Cardiac muscle cell (in vitro differentiated cells and primary cell): Measurements from ENCODE around the gene DDX3X. TPM values are rescaled to one million over a fixed set of nuclear protein-coding genes. Genes with fewer than 3 reads are reported as not detected.
"Not testable (repeated sequence)": the region's sequence is repeated elsewhere in the genome, so short reads cannot be mapped to it uniquely, and the experiment has no call there.

ENCODE experiments used
- DNase-seq, 2 donors: peaks; one replicate each; pipeline versions ENCODE4 v3.0.0 to v3.0.0-alpha.2; 2010 to 2017; ENCODE audit warnings: low read depth in 1 of 2, low spot score in 1 of 2
- H3K27ac ChIP-seq: fragments of 200-600 bp; sonication (generic); 2 replicates; pipeline ENCODE4 v1.5.1; 2016
- H3K27me3 ChIP-seq: fragments of 200-600 bp; sonication (generic); 2 replicates; pipeline ENCODE4 v1.6.0; 2016; ENCODE audit warnings: control low read depth
- H3K36me3 ChIP-seq: fragments of 200-600 bp; sonication (generic); 2 replicates; pipeline ENCODE4 v1.5.1; 2016; ENCODE audit warnings: control low read depth
- H3K4me1 ChIP-seq: fragments of 200-600 bp; sonication (generic); 2 replicates; pipeline ENCODE4 v1.8.1; 2017; ENCODE audit warnings: low read depth, mild to moderate bottlenecking, mixed run types
- H3K4me3 ChIP-seq: fragments of 200-600 bp; sonication (generic); 2 replicates; pipeline ENCODE4 v1.5.1; 2016; ENCODE audit warnings: mild to moderate bottlenecking
- H3K9me3 ChIP-seq: fragments of 200-600 bp; sonication (generic); 2 replicates; pipeline ENCODE4 v1.5.1; 2017; ENCODE audit warnings: low read depth, mild to moderate bottlenecking, control low read depth
- polyA plus RNA-seq: library from polyadenylated mRNA; unstranded; fragments of >200 nt; fragmentation: Nextera tagmentation; extraction: Ambion mirVana; gene quantifications from 2 replicates; pipeline ENCODE4 v1.2.1, GENCODE V29; 2016
- total RNA-seq: library from RNA; depleted of rRNA; stranded (reverse); fragments of >200 nt; gene quantifications from 2 replicates; pipeline ENCODE4 v1.2.3, GENCODE V29; 2016
- TF ChIP-seq, protein P1 (sequence below): IDR thresholded peaks from 2 replicates; pipeline ENCODE4 v1.5.1; 2012; ENCODE audit warnings: low read depth, mild to moderate bottlenecking, low read length

Gene DDX3X
- total and polyA plus RNA-seq, 2 experiments from 2014 or later, result 95.5 to 140 TPM

- no peaks in the 10 kb centered on the region for H3K4me1 ChIP-seq
- H3K27me3 ChIP-seq, result no peaks in the 10 kb centered on the region
- DNase-seq, result no peak
- TF ChIP-seq, protein P1, sequence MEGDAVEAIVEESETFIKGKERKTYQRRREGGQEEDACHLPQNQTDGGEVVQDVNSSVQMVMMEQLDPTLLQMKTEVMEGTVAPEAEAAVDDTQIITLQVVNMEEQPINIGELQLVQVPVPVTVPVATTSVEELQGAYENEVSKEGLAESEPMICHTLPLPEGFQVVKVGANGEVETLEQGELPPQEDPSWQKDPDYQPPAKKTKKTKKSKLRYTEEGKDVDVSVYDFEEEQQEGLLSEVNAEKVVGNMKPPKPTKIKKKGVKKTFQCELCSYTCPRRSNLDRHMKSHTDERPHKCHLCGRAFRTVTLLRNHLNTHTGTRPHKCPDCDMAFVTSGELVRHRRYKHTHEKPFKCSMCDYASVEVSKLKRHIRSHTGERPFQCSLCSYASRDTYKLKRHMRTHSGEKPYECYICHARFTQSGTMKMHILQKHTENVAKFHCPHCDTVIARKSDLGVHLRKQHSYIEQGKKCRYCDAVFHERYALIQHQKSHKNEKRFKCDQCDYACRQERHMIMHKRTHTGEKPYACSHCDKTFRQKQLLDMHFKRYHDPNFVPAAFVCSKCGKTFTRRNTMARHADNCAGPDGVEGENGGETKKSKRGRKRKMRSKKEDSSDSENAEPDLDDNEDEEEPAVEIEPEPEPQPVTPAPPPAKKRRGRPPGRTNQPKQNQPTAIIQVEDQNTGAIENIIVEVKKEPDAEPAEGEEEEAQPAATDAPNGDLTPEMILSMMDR, result no peak
- no peak overlapping the region for H3K27ac ChIP-seq
- H3K4me3 ChIP-seq, result no peak overlapping the region
- no peaks in the 10 kb centered on the region for H3K36me3 ChIP-seq
- no peaks in the 10 kb centered on the region for H3K9me3 ChIP-seq
These were observed 63.3 kb downstream of the DDX3X start for GRCh38 chrX:41397219-41397618.

DNA sequence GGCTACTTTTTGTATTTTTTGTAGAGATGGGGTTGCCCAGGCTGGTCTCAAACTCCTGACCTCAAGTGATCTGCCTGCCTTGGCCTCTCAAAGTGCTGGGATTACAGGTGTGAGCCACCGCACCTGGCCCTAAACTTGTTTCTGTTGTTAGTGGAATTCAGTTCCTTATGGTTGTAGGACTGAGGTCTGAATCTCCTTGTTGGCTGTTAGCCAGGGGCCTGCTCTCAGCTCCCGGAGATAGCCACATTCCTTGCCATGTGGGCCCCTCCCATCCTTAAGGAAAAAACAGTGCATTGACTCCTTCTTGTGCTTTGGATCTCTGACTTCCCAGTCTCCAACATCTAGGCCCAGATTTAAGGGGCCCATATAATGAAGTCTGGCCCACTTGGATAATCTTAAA is 63.8 kb downstream of the DDX3X start:
- DNase-seq, result no peak
- H3K9me3 ChIP-seq, result no peaks in the 10 kb centered on the region
- no peaks in the 10 kb centered on the region for H3K36me3 ChIP-seq
- TF ChIP-seq, protein P1, result no peak
- no peak overlapping the region for H3K27ac ChIP-seq
- H3K4me3 ChIP-seq, result no peak overlapping the region
- no peaks in the 10 kb centered on the region for H3K4me1 ChIP-seq
- no peaks in the 10 kb centered on the region for H3K27me3 ChIP-seq

GRCh38 chrX:41402556-41402955 is 68.6 kb downstream of the DDX3X start:
- H3K9me3 ChIP-seq, DNase-seq, H3K27ac ChIP-seq, H3K4me1 ChIP-seq, H3K27me3 ChIP-seq, H3K4me3 ChIP-seq, H3K36me3 ChIP-seq: not testable (repeated sequence)

DNA sequence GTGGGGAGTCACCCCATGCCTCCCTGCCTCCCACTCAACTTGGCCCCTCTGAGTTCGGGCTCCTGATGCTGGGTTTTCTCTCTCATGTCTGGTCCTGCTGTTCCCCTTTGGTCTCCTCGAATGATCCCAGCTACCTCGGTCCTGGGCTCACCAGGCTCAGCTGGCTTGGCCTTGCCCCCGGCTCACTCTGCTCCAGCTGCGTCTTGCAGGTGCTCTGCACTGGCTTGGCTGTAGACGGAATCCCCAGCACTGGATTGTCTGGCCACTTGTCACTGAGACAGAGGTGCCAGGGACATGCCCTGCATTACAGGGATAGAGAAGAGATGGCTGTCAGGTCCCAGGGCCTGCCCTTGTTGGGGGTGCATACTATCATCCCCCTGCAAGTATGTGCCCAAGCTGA is 71.6 kb downstream of the DDX3X start:
- Histone ChIP-seq H3K36me3 (no peaks in the 10 kb centered on the region), H3K4me1 (no peaks in the 10 kb centered on the region), H3K27ac (no peak overlapping the region), H3K4me3 (no peak overlapping the region), H3K27me3 (no peaks in the 10 kb centered on the region), H3K9me3 (no peaks in the 10 kb centered on the region)
- DNase-seq, result no peak
- TF ChIP-seq, protein P1, result no peak

DNA sequence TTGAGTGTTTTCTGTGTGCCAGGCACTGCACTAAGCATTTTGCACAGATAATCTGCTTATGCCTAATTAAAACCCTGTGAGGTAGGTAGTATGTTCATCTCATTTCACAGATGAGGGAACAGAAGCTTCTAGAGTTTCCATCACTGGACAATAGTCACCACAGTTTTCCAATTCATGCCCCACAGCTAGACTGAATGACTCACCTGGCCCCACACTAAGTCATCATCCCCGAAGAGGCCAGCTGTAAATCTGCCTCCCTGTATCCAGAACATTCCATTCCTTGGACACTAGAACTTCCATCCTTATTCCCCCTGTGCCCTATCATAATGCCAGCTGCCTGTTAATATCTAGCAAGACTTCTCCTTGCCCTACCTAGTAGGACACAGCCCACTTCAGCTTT is 72.2 kb downstream of the DDX3X start:
- TF ChIP-seq, protein P1, result no peak
- Histone ChIP-seq H3K27me3 (no peaks in the 10 kb centered on the region), H3K4me1 (no peaks in the 10 kb centered on the region), H3K36me3 (no peaks in the 10 kb centered on the region), H3K27ac (no peak overlapping the region), H3K9me3 (no peaks in the 10 kb centered on the region), H3K4me3 (no peak overlapping the region)
- no peak for DNase-seq

- Histone ChIP-seq H3K4me1 (no peaks in the 10 kb centered on the region), H3K9me3 (no peaks in the 10 kb centered on the region), H3K27me3 (no peaks in the 10 kb centered on the region), H3K36me3 (no peaks in the 10 kb centered on the region), H3K27ac (no peak overlapping the region), H3K4me3 (no peak overlapping the region)
- DNase-seq, result no peak
- TF ChIP-seq, protein P1, result no peak
These were observed 73.9 kb downstream of the DDX3X start for GRCh38 chrX:41407816-41408215.
